ENCODE data around the gene GSG1L.
"Not testable (repeated sequence)": the region's sequence is repeated elsewhere in the genome, so short reads cannot be mapped to it uniquely, and the experiment has no call there.

The GSG1L gene

GRCh38 chr16:27746076-27746855 lies 317.2 kb downstream of the GSG1L start:
- no peak for DNase-seq

- DNase-seq = no peak
Measured at GRCh38 chr16:27745348-27745747, 318.2 kb downstream of the GSG1L start.

- DNase-seq = no peak
Measured at GRCh38 chr16:27743963-27744362, 319.6 kb downstream of the GSG1L start.

- DNase-seq = not testable (repeated sequence)
Measured at GRCh38 chr16:27743001-27743400, 320.5 kb downstream of the GSG1L start.

- DNase-seq = no peak
Measured at GRCh38 chr16:27742333-27742732, 321.2 kb downstream of the GSG1L start.

DNA sequence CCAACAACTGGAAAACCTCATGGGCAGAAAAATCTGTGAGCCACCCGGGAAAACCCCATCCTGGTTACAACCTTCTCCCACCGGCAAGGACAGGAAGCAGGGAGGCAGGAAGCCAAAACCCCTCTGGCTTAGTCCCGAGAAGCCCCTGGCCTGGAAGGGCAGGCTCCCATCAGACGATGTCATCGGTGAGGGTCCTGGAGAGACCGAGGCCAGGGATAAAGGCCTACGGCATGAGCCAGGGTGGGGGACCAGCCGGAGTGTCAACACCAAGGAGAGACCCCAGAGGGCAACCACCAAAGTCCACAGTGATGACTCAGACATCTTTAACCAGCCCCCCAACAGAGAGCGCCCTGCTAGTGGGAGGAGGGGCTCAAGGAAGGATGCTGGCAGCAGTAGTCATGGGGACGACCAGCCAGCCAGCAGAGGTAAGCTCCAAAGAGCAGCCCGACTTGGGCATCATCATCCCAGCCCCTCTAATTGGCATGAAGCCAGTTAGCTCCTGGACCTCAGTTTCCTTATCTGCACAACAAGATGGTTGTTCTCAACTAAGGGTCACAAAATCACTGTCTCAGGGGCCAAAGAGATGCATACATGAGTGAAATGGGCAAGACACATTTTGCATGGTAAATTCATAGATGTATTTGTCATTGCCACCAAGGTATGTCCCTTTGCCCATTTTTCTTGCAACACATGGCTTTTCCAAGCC lies 322.9 kb downstream of the GSG1L start:
- DNase-seq = no peak

GRCh38 chr16:27739606-27740357 lies 323.7 kb downstream of the GSG1L start:
- no peak for DNase-seq

DNA sequence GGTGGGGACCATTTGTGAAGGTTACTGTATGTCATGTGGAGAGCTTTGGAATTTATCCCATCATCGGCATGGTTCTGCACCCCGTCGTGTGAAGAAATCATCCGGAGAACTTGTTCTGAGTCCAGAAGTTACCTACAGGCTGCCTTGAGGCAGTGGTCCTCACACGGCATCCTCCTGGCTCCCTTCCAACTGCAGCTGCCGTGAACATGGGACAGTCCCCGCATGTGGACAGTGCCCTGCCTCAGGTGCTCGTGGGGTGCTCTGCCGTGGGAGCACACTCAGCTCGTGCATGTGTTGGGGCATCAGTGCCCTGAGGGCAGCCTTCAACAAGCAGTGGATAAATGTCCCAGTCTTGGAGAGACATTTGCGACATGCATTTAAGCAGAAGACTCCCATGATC lies 324.9 kb downstream of the GSG1L start:
- DNase-seq = no peak
